Measurements from ENCODE around the gene NPFFR1. TPM values are rescaled to one million over a fixed set of nuclear protein-coding genes. Genes with fewer than 3 reads are reported as not detected.
"Not testable (repeated sequence)": the region's sequence is repeated elsewhere in the genome, so short reads cannot be mapped to it uniquely, and the experiment has no call there.

Gene NPFFR1
- polyA plus RNA-seq, 1 donor: 0.05 TPM

DNA sequence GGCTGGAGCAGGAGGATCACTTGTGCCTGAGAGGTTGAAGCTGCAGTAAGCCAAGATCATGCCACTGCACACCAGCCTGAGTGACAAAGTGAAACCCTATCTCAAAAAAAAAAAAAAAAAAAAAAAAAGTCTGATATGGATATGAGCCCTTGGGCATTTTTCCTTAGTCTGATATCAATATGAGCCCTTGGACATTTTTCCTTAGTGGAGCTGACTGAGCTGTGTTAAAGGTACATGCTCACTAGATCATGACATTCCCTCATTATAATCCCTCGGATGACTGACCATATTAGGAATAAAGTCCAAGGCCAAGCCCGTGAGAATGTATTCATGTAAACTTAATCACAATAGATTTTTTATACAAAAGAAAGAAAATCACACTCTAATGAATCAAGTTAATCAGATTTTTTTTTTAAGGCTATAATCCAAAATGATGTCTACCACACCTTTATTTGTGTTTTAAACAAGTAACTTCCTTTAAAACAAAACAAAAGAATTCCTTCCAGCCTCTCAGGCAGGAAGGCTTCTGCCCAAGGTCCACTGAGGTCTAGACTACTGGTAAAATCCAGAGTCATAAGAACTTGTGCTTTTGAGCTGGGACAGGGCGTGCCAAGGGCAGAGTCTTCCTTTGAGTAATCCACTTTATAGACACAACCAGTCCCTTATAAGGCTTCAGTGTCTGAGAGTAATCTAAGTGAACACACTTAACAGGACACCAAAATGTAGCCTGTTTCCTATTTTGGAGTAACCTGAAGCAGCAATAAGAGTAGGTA, 56.1 kb downstream of the NPFFR1 start:
- DNase-seq (ENCODE audit: low read depth): no peak

DNA sequence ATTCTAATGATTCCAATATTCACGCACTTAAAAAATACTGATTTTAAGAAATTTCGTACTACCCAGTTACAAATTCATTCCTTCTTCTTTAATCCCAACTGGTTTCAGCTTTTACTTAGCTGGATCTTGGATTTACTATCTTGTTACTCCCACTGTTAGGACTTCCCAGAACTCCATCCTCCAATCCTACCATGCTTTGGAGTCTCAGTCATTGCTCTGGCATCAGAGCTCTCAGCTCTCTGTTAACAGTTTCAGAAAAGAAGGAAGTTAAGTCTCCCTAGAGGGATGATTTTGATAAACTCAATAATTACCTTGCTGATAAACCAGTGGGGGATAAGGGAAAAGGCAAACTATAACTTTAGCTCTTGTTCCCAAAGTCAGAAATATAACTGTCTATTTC, 60.1 kb downstream of the NPFFR1 start:
- no peak for DNase-seq (ENCODE audit: low read depth)

DNA sequence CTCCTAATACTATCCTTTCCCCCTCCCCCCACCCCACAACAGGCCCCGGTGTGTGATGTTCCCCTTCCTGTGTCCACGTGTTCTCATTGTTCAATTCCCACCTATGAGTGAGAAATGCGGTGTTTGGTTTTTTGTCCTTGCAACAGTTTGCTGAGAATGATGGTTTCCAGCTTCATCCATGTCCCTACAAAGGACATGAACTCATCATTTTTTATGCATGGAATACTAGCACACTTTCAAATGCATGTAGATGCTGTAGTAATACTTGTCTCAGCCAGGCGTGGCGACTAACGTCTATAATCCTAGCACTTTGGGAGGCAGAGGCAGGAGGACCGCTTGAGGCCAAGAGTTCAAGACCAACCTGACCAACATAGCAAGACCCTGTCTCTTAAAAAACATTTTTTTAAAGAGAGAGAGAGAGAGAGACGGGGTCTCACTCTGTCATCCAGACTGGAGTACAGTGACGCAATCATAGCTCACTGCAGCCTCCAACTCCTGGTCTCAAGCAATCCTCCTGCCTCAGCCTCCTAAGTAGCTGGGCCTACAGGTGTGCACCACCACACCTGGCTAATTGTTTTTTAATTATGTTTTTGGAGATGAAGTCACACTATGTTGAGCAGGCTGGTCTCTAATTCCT, 60.9 kb downstream of the NPFFR1 start:
- not testable (repeated sequence) for DNase-seq (ENCODE audit: low read depth)

DNA sequence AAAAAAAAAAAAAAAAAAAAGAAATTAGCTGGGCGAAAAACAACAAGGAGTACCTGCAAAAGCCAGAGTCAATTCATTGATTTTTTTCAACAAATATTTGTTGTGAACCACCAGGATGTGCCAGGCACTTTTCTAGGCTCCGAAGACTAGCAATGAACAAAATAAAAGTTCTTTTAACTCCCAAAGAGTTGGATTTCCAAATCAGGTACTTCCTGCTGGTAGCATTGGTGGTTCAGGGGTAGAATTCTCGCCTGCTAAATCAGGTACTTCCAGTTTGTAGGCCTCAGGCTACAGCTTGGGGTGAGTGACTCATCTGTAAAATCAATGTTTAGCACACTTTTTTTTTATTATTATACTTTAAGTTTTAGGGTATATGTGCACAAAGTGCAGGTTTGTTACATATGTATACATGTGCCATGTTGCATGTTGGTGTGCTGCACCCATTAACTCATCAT, 61.4 kb downstream of the NPFFR1 start:
- no peak for DNase-seq (ENCODE audit: low read depth)

DNA sequence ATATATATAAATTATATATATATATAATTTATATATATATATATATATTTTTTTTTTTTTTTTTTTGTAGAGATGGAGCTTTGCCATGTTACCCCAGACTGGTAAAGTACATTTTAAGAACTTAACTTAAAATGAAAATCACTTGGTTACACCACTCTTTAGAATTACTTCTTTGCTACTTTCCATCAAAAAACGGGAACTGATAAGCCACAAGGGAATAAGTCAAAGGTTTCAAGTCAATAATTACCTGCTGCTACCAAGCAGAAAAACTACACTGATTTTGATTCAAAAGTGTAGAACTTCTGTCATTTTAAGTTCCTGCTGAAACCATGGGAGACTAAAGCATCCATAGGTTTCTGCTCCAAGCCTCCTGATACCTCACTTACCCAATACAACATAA, 62.8 kb downstream of the NPFFR1 start:
- DNase-seq (ENCODE audit: low read depth): no peak

DNA sequence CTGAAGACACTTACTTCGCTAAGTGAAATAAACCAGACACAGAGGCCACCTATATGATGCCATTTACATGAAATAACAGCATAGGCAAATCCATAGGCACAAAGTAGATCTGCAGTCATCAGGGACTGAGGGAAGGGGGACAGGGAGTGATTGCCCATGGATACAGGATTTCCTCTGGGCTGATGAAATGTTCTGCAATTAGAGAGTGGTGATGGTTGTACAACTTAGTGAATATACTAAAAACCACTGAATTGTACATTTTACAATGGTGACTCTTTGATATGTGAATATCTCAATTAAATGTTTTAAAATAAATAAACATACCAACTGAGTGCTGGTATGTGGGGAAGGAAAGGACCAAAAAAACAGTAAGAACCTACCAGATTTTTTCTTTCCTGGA, 70.9 kb downstream of the NPFFR1 start:
- DNase-seq (ENCODE audit: low read depth): no peak

DNA sequence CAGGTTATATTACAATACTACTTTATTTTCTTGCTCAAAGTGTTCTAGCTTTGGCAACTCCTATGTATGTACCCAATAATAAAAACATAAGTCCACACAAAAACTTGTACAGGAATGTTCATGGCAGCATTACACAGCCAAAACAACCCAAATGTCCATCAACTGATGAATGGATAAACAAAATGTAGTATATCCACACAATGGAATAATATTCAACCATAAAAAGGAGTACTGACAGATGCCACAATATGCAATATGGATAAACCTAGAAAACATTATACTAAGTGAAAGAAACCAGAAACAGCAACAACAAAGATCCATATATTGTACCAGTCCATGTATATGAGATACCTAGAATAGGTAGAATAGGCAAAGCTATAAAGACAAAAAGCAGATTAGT, 71.5 kb downstream of the NPFFR1 start:
- DNase-seq (ENCODE audit: low read depth): no peak

DNA sequence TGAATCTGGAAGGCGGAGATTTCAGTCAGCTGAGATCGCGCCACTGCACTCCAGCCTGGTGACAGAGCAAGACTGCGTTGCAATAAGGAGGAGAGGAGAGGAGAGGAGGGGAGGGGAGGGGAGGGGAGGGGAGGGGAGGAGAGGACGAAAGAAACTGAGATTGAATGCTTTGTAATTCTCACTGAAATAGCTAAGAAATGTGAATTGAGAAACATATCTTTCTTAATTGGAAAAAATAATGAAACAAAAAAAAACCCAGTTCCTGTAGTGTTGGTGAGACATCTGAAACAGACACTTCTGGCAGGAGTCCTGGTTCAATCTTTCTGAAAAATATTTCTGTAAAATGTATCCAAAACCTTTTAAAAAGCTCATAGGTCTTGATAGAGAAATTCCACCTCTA, 77.0 kb downstream of the NPFFR1 start:
- no peak for DNase-seq (ENCODE audit: low read depth)

DNA sequence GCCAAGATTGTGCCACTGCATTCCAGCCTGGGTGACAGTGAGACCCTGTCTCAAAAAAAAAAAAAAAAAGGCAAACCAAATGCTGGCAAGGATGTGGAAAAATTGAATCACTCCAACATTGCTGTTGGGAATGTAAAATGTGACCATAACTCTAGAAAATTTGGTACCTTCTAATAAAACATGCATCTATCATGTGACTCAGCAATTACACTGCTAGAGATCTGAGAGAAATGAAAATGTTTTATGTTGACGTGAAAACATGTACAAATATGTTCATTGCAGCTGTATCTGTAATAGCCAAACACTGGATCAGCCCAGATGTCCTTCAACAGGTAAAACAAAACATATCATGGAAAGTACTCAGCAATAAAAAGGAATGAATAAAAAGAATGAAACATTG, 82.7 kb downstream of the NPFFR1 start:
- DNase-seq (ENCODE audit: low read depth): no peak

DNA sequence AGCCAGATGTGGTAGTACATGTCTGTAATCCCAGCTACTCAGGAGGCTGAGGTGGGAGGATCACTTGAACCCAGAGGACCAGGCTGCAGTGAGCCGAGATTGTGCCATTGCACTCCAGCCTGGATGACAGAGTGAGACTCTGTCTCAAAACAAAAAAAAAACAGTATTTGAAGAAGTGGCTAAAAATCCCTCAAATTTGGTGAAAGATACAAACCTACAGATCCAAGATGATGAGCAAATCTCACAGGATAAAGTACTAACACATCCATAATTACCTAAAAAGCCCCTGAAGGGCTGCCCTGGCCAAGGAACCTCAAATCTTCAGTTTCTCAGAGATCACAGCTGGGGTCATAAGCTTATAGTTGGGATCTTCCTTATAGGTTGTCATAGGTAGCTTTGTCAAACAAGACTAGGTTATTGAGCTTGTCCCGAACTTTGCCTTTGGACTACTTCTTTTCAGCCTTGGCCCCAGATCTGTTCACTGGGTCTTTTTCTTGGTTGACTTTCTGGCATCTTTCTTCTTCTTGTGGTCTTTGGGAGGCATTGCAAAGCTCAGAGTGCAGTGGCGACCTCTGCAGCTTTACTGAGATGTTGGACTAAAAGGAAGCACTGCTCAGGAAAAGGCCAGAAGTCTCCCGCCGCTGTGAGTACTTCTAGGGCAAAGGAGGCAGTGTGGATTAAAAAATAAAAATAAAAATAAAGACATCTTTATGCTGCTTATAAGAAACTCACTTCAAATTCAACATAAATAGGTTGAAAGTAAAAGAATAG, 84.9 kb downstream of the NPFFR1 start:
- no peak for DNase-seq (ENCODE audit: low read depth)

Other genes with a start within 250 kb of the NPFFR1 start
- gene MACROH2A2, start 231.2 kb downstream of the NPFFR1 start, polyA plus RNA-seq (ENCODE audit: insufficient read length): 21.2 TPM
- gene AIFM2, start 151.2 kb downstream of the NPFFR1 start, polyA plus RNA-seq (ENCODE audit: insufficient read length): 2.8 TPM
- gene TYSND1, start 137.3 kb downstream of the NPFFR1 start, polyA plus RNA-seq (ENCODE audit: insufficient read length): 4.2 TPM
- 94.5 TPM for gene SAR1A, start 113.5 kb downstream of the NPFFR1 start, polyA plus RNA-seq (ENCODE audit: insufficient read length)
- gene PPA1, start 50.6 kb downstream of the NPFFR1 start, polyA plus RNA-seq (ENCODE audit: insufficient read length): 76.3 TPM
- 43.5 TPM for gene LRRC20, start 98.6 kb upstream of the NPFFR1 start, polyA plus RNA-seq (ENCODE audit: insufficient read length)
- 62.1 TPM for gene EIF4EBP2, start 120.1 kb upstream of the NPFFR1 start, polyA plus RNA-seq (ENCODE audit: insufficient read length)
- 0.46 TPM for gene NODAL, start 157.7 kb upstream of the NPFFR1 start, polyA plus RNA-seq (ENCODE audit: insufficient read length)
- 15.2 TPM for gene PALD1, start 194.8 kb upstream of the NPFFR1 start, polyA plus RNA-seq (ENCODE audit: insufficient read length)

All from forelimb muscle (tissue), 1 donor.